ENCODE results near the gene CLDN14.

Gene CLDN14

GRCh38 chr21:36524477-36524876 lies 44.6 kb upstream of the CLDN14 start:
- DNase-seq (ENCODE audit: low spot score): no peak
- ATAC-seq (ENCODE audit: low read depth): no peak
- Histone ChIP-seq H3K9me3 (ENCODE audit: severe bottlenecking) (no peaks in the 10 kb centered on the region), H3K4me1 (ENCODE audit: insufficient read depth, poor library complexity, severe bottlenecking) (no peaks in the 10 kb centered on the region), H3K27me3 (ENCODE audit: insufficient read depth, poor library complexity, severe bottlenecking) (no peaks in the 10 kb centered on the region), H3K27ac (ENCODE audit: poor library complexity, severe bottlenecking) (no peak overlapping the region), H3K36me3 (ENCODE audit: low read depth) (no peaks in the 10 kb centered on the region), H3K4me3 (ENCODE audit: severe bottlenecking) (no peak overlapping the region)
- TF ChIP-seq CTCF (IDR thresholded peaks at IDR 0.05; ENCODE audit: poor library complexity, severe bottlenecking): no peak

- no peak for DNase-seq (ENCODE audit: low spot score)
- no peaks in the 10 kb centered on the region for H3K27me3 ChIP-seq (ENCODE audit: insufficient read depth, poor library complexity, severe bottlenecking)
- H3K27ac ChIP-seq (ENCODE audit: poor library complexity, severe bottlenecking): no peak overlapping the region
- no peaks in the 10 kb centered on the region for H3K36me3 ChIP-seq (ENCODE audit: low read depth)
- no peaks in the 10 kb centered on the region for H3K9me3 ChIP-seq (ENCODE audit: severe bottlenecking)
- ATAC-seq (ENCODE audit: low read depth): no peak
- no peak for TF ChIP-seq CTCF (IDR thresholded peaks at IDR 0.05; ENCODE audit: poor library complexity, severe bottlenecking)
- no peak overlapping the region for H3K4me3 ChIP-seq (ENCODE audit: severe bottlenecking)
- H3K4me1 ChIP-seq (ENCODE audit: insufficient read depth, poor library complexity, severe bottlenecking): no peaks in the 10 kb centered on the region
These were observed 42.4 kb upstream of the CLDN14 start for GRCh38 chr21:36522219-36522808.

- Histone ChIP-seq H3K9me3 (ENCODE audit: severe bottlenecking) (no peaks in the 10 kb centered on the region), H3K4me1 (ENCODE audit: insufficient read depth, poor library complexity, severe bottlenecking) (no peaks in the 10 kb centered on the region), H3K27me3 (ENCODE audit: insufficient read depth, poor library complexity, severe bottlenecking) (no peaks in the 10 kb centered on the region), H3K4me3 (ENCODE audit: severe bottlenecking) (no peak overlapping the region), H3K36me3 (ENCODE audit: low read depth) (no peaks in the 10 kb centered on the region), H3K27ac (ENCODE audit: poor library complexity, severe bottlenecking) (no peak overlapping the region)
- no peak for TF ChIP-seq CTCF (IDR thresholded peaks at IDR 0.05; ENCODE audit: poor library complexity, severe bottlenecking)
- ATAC-seq (ENCODE audit: low read depth) (no peak), DNase-seq (ENCODE audit: low spot score) (no peak)
These were observed 39.1 kb upstream of the CLDN14 start for GRCh38 chr21:36518883-36519492.

GRCh38 chr21:36517366-36518075 lies 37.6 kb upstream of the CLDN14 start:
- Histone ChIP-seq H3K4me1 (ENCODE audit: insufficient read depth, poor library complexity, severe bottlenecking) (no peaks in the 10 kb centered on the region), H3K27ac (ENCODE audit: poor library complexity, severe bottlenecking) (no peak overlapping the region), H3K36me3 (ENCODE audit: low read depth) (no peaks in the 10 kb centered on the region), H3K27me3 (ENCODE audit: insufficient read depth, poor library complexity, severe bottlenecking) (no peaks in the 10 kb centered on the region), H3K9me3 (ENCODE audit: severe bottlenecking) (no peaks in the 10 kb centered on the region), H3K4me3 (ENCODE audit: severe bottlenecking) (no peak overlapping the region)
- ATAC-seq (ENCODE audit: low read depth) (no peak), DNase-seq (ENCODE audit: low spot score) (no peak)
- TF ChIP-seq CTCF (IDR thresholded peaks at IDR 0.05; ENCODE audit: poor library complexity, severe bottlenecking): no peak

GRCh38 chr21:36516281-36516680 lies 36.4 kb upstream of the CLDN14 start:
- no peak overlapping the region for H3K27ac ChIP-seq (ENCODE audit: poor library complexity, severe bottlenecking)
- TF ChIP-seq CTCF (IDR thresholded peaks at IDR 0.05; ENCODE audit: poor library complexity, severe bottlenecking): no peak

More at GRCh38 chr21:36516281-36516680, 36.4 kb upstream of the CLDN14 start:
- ATAC-seq (ENCODE audit: low read depth) (no peak), DNase-seq (ENCODE audit: low spot score) (no peak)
- Histone ChIP-seq H3K9me3 (ENCODE audit: severe bottlenecking) (no peaks in the 10 kb centered on the region), H3K27me3 (ENCODE audit: insufficient read depth, poor library complexity, severe bottlenecking) (no peaks in the 10 kb centered on the region), H3K36me3 (ENCODE audit: low read depth) (no peaks in the 10 kb centered on the region), H3K4me3 (ENCODE audit: severe bottlenecking) (no peak overlapping the region), H3K4me1 (ENCODE audit: insufficient read depth, poor library complexity, severe bottlenecking) (no peaks in the 10 kb centered on the region)

All from RWPE2 (cell line).